TTC549 (cell line): ENCODE data around the gene P4HB.
"Not testable (repeated sequence)": the region's sequence is repeated elsewhere in the genome, so short reads cannot be mapped to it uniquely, and the experiment has no call there.

Source experiments
- FAIRE-seq: peaks from 2 replicates; lab custom pipeline; 2012; peaks lifted over from hg19 to GRCh38; lab: Jason Lieb, UNC

Gene P4HB

DNA sequence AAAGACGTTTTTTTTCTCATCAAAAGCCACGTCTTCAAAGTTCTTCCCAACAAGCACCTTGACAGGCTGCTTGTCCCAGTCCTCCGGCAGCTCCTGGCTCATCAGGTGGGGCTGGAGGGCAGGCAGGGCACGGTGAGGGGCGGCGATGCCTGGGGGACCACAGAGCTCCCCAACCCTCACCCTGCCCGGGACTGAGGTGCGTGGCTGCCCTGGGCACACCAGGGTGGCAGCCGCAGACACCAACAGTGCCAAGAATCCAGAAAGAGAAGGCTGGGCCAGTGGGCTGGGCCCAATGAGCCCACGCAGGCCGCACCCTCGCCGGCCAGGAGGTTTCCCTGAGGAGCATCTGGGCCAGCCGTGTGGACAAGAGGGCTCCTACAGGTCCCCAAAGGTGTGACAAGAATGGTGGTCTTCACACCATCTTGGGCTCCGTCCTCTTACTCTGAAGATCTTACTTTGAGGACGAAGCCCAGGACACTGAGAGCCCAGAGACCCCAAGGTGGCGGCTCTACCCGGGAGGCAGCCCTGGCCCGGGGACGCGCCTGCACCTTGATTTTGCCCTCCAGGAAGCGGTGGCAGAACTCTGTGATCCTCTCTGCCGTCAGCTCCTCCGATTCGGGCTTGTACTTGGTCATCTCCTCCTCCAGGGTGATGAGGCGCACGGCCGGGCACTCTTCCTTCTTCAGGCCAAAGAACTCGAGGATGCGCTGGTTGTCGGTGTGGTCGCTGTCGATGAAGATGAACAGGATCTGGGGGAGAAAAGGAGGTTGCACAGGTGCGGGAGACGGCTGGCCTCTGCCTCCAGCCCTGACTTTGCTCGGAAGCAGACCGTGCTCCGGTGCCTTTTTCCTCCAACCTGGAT is 14.2 kb downstream of the P4HB start:
- FAIRE-seq: no peak

DNA sequence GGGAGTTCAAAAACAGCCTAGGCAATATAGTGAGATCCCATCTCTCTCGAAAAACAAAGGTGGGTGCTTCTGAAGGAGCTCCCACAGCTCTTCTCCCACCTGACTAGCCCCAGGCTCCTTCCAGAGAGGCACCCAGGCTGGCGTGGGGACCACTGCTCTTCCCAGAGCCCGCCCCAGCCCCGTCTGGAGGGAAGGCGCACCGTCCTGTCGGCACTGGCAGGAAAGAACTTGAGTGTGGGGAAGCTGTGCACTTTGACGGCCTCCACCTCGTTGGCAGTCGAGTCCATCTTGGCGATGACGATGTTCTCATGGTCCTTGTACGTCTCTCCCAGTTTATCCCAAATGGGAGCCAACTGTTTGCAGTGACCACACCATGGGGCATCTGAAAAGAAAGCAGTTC is 15.0 kb downstream of the P4HB start:
- FAIRE-seq: no peak

GRCh38 chr17:81844887-81845286 is 15.4 kb downstream of the P4HB start:
- FAIRE-seq: no peak

DNA sequence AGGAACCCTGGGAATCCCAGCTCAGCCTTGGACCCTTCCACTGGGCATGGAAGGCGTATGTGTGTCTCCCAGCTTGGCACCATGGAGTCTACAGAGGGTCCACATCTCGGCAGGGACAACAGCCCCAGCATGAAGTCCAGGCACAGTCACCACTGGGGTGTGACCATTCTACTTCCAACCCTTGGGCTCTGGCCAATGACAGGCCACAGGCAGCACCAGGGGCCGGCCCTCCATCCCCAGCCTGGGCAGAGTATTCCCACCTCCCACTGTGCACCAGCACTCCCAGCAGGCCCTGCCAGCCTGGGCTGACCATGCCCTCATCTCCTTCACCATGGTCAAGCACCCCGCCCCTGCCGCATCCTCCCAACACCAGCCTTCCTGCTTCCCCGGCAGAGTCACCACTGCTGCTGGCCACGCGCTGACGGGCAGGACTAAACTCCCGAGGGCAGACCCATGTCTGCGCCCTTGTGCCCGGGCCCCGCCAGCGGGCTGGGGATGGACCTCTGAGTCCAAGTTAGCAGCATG is 15.9 kb downstream of the P4HB start:
- FAIRE-seq: no peak

GRCh38 chr17:81843713-81844326 is 16.5 kb downstream of the P4HB start:
- no peak for FAIRE-seq

GRCh38 chr17:81842725-81843504 is 17.4 kb downstream of the P4HB start:
- no peak for FAIRE-seq

DNA sequence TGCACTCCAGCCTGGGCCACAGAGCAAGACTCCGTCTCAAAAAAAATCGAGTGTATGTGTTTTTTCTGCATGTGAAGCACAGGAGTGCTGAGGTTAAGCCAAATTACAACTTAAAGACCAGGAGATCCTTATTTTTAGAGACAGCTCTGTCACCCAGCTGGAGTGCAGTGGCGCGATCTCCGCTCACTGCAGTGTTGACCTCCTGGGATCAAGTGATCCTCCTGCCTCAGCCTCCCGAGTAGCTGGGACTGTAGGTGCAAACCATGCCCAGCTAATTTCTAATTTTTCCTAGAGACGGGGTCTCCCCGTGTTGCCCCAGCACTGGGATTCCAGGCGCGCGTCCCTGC is 18.0 kb downstream of the P4HB start:
- FAIRE-seq: no peak

GRCh38 chr17:81841866-81842265 is 18.5 kb downstream of the P4HB start:
- no peak for FAIRE-seq

GRCh38 chr17:81840826-81841778 is 19.2 kb downstream of the P4HB start:
- no peak for FAIRE-seq

- FAIRE-seq: not testable (repeated sequence)
Measured at GRCh38 chr17:81840059-81840458, 20.3 kb downstream of the P4HB start.

GRCh38 chr17:81839301-81839700 is 21.0 kb downstream of the P4HB start:
- no peak for FAIRE-seq

DNA sequence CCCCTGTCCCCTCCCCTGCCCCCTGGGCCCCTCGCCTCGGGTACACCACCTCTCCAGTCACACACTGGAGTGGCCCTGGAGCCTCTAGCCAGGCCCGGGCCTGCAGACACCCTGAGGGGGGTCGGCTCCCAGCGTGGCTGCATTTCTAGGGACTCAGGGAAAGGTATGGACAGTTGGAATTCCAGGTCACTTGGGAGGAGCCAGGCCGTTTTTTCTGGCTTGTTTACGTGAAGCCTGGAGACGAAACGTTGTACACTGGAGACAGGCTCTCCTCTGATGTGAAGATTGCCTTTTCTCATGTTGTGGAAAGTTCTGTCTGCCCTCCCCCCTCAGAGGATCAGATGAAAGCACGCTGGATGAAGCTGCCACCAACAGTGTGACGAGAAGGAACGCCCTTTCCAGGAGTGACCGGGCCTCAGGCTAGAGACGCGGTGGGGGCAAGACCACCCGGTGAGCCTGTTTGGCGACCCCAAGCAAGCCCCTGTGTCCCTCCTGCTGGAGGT is 21.5 kb downstream of the P4HB start:
- no peak for FAIRE-seq

- FAIRE-seq: no peak
Measured at GRCh38 chr17:81837641-81838040, 22.7 kb downstream of the P4HB start.

- FAIRE-seq: no peak
Measured at GRCh38 chr17:81834831-81835267, 25.5 kb downstream of the P4HB start, which contains the start of gene PPP1R27. TSS of gene PPP1R27 (minus strand) at chr17:81835050. CDS start at chr17:81834953, 97 bp downstream.

GRCh38 chr17:81833921-81834830 is 26.2 kb downstream of the P4HB start:
- FAIRE-seq: no peak

DNA sequence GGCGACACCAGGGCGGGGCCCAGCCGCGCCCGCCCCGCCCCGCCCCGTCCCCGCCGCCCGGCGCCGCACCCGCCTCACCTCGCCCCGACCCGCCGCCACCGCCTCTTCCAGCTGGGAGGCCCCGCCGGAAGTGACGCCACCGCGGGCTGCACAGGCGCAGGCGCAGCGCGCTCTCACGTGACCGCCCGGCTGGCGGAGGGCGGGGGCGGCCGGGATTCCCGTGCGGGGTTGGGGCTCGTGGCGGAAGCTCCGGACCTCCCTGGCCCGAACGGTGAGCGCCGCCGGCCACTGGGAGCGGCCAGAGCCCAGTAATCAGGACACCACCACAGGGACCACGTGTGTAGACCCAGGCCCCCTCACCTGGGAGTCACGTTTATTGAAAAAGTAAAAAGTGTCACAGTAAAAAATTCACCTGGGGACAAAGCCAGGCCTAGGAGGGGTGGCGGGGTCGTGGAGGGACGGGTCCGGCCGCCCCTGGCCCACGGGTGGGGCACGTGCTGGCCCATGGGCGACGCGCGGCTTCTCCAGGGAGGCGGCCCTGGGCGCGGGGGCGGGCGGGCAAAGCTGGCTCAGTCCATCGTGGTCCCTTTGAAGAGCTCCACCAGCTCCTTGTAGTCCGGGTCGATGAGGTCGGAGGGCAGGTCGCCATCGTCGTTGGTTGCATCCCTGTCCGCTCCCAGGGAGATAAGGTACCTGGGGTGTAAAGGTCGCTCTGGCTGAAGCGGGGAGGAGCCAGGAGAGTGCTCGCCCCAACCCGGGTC is 27.0 kb downstream of the P4HB start, which contains the start of gene MCRIP1:
MCRIP1 (minus strand) TSS at position 132 of the 761 bp plus-strand sequence. CDS start 8,785 bp downstream, outside the sequence.
- no peak for FAIRE-seq

GRCh38 chr17:81832608-81833159 is 27.7 kb downstream of the P4HB start:
- FAIRE-seq: no peak

DNA sequence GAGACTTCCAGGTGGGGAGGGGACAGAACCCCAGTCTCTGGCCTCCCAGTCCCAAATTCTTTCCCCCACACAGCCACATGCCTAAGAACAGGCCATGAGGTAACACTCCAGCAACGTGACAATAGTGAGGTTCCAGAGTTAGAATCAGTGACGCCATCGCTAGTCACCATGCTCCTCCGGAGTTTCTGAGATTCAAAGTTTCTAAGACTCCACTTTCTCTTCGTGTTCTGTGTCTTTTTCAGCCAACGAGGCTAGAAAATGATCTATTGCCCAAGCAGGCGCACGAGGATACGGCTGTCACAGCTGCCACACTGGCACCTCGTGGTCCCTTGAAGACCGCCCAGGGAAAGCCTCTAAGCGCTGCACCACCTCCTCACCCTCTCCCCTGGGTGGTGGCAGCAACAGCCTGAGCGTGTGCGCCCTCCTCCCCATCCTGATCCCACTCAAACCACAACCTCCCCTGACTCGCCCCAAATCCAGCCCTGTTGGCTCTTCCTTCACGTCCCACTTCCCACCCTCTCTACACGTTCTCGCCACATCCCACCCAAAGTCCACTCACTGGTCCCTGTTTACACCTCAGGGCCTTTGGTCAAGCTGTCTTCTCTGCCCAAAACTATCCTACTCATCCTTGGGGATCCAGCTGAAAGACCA is 28.3 kb downstream of the P4HB start:
- no peak for FAIRE-seq
